ENCODE measurements around the gene CTTNBP2NL.
"Not testable (repeated sequence)": the region's sequence is repeated elsewhere in the genome, so short reads cannot be mapped to it uniquely, and the experiment has no call there.

Gene CTTNBP2NL

GRCh38 chr1:112386731-112387346 is 9.2 kb upstream of the CTTNBP2NL start:
- DNase-seq (ENCODE audit: low read depth, low spot score), result no peak

- DNase-seq (ENCODE audit: low read depth, low spot score), result no peak
Observed at GRCh38 chr1:112387807-112388206, 8.2 kb upstream of the CTTNBP2NL start.

- DNase-seq (ENCODE audit: low read depth, low spot score), result no peak
Observed at GRCh38 chr1:112388436-112388835, 7.6 kb upstream of the CTTNBP2NL start.

GRCh38 chr1:112389689-112390088 is 6.3 kb upstream of the CTTNBP2NL start:
- DNase-seq (ENCODE audit: low read depth, low spot score), result no peak

GRCh38 chr1:112390335-112390734 is 5.7 kb upstream of the CTTNBP2NL start:
- DNase-seq (ENCODE audit: low read depth, low spot score), result not testable (repeated sequence)

GRCh38 chr1:112390775-112391602 is 5.0 kb upstream of the CTTNBP2NL start:
- peak; percentile 70 for DNase-seq (ENCODE audit: low read depth, low spot score)

- no peak for DNase-seq (ENCODE audit: low read depth, low spot score)
Observed at GRCh38 chr1:112391603-112391940, 4.4 kb upstream of the CTTNBP2NL start.

- DNase-seq (ENCODE audit: low read depth, low spot score), result no peak
Observed at GRCh38 chr1:112393631-112393974, 2.4 kb upstream of the CTTNBP2NL start.

GRCh38 chr1:112394743-112395062 is 1.3 kb upstream of the CTTNBP2NL start:
- no peak for DNase-seq (ENCODE audit: low read depth, low spot score)

- no peak for DNase-seq (ENCODE audit: low read depth, low spot score)
Observed at GRCh38 chr1:112395256-112395820, 676 bp upstream of the CTTNBP2NL start.

GRCh38 chr1:112396653-112397471 is 848 bp downstream of the CTTNBP2NL start:
- no peak for DNase-seq (ENCODE audit: low read depth, low spot score)

GRCh38 chr1:112397841-112398240 is 1.8 kb downstream of the CTTNBP2NL start:
- DNase-seq (ENCODE audit: low read depth, low spot score), result no peak

GRCh38 chr1:112399456-112399855 is 3.4 kb downstream of the CTTNBP2NL start:
- DNase-seq (ENCODE audit: low read depth, low spot score), result no peak

GRCh38 chr1:112400706-112401105 is 4.7 kb downstream of the CTTNBP2NL start:
- not testable (repeated sequence) for DNase-seq (ENCODE audit: low read depth, low spot score)

GRCh38 chr1:112402682-112403643 is 6.9 kb downstream of the CTTNBP2NL start:
- DNase-seq (ENCODE audit: low read depth, low spot score), result no peak

- DNase-seq (ENCODE audit: low read depth, low spot score), result no peak
Observed at GRCh38 chr1:112406771-112407170, 10.8 kb downstream of the CTTNBP2NL start.

- no peak for DNase-seq (ENCODE audit: low read depth, low spot score)
Observed at GRCh38 chr1:112409414-112409813, 13.4 kb downstream of the CTTNBP2NL start.

GRCh38 chr1:112410673-112411072 is 14.7 kb downstream of the CTTNBP2NL start:
- DNase-seq (ENCODE audit: low read depth, low spot score), result no peak

- DNase-seq (ENCODE audit: low read depth, low spot score), result no peak
Observed at GRCh38 chr1:112417271-112417670, 21.3 kb downstream of the CTTNBP2NL start.

GRCh38 chr1:112418099-112418892 is 22.3 kb downstream of the CTTNBP2NL start:
- DNase-seq (ENCODE audit: low read depth, low spot score), result no peak

Measured in iPS DF 19.7 (cell line).